GM19193 (cell line): ENCODE measurements around the gene SSBP3.

Experiments used
- POLR2A ChIP-seq: IDR thresholded peaks from 4 replicates; pipeline ENCODE4 v1.6.1; 2011; ENCODE audit not compliant: insufficient read depth, insufficient read length; ENCODE audit errors: extremely low read depth

The SSBP3 gene

DNA sequence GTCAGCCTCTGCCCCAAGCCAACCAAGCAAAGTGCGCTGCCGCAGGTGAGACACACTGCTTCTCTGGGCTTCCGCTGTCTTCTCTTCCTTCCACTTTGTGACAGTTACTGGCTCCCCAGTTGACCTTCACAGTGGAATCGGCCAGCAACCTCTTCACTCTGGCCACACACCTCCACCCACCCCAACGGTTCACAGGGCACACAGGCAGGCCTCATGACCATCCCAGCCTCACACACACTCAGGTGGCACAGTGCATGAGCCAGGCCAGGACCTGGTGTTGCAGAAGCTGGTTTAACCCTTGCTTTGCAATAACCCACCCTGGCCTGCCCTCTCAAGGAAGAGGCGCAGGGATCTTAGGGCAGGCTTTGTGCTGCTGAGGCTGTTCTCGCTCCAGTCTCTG lies 69.2 kb downstream of the SSBP3 start:
- no peak for TF ChIP-seq POLR2A

DNA sequence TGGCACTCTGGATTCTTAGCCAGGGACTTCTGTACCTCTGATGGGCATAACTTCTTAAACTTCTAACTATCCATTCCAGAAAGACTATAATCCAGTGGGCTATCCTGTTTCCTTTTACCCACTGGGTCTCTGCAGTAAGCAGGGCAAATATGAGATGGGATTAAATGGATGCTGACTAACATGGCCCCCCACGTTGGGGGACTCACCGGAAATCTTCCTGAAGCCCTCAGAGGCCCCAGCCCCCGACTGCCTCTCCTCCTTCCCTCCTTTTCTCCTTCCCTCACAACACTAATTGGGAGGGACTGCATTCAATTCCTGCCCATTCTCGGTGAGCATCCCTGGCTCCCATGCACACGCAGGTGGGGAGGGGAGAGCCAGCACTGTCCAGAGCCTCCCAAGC lies 70.1 kb downstream of the SSBP3 start:
- no peak for TF ChIP-seq POLR2A

DNA sequence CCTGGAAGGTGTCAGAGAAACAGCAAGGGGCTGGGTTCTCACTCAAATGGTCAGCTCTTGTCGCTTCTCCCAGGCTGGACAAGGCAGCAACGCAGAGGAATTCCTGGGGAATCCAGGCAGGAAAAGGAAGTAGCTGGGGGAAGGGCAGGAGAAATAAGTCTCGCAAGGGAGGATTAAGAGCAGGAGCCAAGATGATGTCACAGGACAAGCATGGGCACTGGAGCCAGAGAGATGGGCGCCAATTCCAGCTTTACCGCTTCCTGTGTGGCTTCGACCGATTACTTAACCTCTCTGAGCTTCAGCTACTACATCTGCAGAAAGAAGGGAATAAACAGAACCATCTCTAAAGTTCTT lies 70.5 kb downstream of the SSBP3 start:
- TF ChIP-seq POLR2A, result no peak

DNA sequence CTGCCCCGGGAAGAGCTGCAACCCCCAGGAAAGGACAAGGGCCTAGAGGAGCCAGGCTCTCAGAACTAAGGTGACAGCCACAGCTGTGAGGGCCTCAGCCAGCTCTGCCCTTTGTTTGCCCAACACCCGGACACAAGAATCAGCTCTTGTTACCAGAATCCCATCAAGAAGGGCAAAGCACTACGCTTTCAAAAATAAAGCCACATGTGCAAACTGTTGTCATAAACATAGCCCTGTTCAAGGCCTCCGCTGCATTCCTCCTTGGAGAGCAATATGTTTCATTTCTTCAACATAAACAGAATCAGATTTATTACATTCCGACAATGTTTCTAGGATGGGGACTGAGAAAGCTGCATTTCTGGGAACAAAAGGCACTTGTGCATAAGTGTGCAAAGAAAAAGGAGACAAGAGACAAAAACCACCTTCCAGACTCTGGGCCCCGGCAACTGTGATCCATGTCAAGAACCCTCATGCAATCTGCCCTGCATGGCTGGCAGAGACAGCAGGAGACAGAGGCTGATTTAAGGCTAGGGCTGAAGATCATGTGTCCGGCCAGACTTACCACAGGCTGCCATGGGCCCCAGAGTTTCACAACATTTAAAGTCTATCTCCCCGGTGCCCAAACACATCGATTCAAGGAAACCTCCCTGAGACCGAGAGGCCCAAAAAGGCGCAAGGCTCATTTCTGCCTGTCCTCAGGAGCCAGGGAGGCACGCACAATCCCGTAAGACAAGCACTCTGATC lies 71.0 kb downstream of the SSBP3 start:
- TF ChIP-seq POLR2A, result no peak

DNA sequence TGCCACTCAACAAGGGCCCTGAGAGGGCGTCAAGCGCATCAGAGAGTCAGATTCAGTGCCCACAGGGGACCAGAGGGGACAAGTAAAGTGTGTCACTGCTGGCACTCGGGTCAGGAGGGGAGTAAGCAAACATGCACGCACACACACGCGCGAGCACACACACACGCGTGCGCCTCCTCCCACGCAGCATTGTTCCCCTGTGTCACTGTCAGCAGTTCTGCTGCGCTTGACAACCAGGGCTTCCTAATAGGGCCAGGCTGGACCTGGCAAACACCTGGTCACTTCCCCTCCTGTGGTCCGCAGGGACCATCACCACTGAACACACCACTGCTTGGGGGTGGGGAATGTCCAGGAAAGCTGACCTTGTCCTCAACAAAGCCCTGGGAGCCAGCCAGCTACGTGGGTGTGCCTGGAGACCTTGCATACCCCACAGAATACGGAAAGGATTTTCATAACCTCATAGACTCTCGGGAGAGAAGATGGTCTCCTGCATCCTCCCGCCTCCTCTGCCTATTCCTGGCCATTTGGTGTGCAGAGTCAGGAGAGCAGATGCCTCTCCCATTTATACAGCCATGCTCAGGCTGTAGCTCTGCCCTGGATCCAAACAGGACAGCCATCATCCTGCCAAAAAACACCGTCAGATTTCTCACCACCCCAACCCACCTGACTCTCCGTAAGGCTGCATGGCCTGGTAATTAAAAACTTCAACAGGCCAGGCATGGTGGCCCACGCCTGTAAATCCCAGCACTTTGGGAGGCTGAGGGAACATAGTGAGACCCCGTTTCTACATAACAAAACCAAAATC lies 73.2 kb downstream of the SSBP3 start:
- no peak for TF ChIP-seq POLR2A

DNA sequence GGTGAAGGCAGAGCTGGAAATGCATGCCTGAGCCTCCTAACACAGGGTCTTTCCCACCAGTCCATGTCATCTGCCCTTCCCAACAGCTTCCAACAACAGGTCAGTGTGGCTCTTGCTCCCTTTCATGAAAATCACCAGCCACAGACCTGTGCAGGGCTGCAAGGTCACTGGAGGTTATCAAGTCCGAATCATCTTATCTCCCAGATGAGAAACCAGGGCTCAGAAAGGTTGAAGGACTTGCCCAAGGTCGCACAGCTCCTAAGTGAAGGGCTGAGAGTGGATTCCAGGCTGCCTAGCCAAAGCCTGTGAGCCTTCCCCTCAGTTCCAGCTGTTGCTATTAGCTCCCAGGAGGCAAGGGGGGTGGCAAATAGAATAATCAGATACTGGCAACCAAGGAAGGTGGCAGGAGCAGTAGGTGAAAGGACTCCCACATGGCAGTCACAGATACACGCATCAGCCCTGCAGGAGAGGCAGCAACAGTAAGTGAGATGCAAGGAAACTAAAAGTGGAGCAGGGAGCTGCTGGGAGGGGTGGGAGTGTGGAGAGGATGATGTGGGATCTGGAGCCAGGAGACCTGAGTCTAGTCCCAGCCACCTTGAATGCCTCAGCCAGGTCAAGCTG lies 74.2 kb downstream of the SSBP3 start:
- no peak for TF ChIP-seq POLR2A

DNA sequence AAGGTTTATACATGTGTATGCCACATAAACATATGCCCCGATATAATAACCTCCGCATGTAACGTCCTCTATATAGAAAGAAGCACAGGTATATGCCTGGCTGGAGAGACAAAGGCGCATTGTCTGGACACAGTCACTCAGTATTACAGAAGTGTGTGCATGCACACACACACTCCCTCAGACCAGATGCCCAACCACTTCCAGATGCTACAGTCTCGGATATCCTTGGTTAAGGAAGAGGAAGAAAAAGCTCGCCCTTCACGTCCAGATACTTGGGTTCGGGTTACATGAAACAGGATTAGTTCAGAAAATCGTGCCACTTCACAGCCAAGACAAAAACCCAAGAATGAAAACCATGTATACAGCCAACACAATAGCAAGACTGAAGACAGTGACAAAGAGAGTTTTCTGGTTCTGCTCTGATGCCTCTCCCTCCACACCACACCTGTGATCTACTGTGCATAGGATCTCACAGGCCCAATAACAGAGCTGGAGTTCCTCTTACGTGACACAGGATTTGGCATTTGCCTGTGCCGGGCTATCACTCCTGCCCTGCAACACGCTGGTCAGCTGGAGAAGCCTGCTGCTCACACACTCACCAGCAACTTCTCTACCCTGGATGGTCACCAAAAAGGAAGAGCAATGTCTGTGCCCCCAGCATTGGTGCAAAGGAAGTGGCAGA lies 75.0 kb downstream of the SSBP3 start:
- no peak for TF ChIP-seq POLR2A

DNA sequence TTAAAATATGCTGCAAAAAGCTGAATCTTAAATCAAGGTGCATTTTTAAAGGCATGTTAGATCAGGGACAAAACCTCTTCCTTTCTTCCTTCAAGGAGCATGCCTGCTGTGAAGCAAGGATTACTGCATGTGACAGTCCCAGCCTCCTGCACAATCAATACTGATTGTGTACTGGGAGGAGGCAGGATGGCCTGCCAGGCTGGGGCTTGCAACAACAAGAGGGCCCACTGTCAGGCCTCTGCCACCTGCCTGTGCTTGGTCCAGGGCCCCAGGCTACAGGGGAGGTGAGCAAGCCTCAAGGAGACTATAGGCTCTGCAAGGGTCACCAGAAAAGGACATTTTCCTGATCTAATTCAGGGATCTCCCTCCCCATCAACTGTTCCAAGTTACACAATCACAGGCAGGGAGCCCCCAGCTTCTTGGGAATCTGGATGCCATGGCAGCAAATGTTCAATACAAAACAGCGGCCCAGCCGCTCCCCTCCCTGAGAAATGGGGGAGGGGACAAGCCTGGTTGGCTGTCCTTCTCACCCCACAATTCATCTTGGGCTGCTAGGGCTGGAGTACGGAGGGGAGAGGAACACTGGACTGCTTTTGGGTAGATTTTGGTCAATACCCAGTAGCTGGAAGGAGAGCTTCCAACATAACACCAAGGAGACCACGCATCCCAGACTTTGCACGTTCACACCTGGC lies 76.7 kb downstream of the SSBP3 start:
- no peak for TF ChIP-seq POLR2A

DNA sequence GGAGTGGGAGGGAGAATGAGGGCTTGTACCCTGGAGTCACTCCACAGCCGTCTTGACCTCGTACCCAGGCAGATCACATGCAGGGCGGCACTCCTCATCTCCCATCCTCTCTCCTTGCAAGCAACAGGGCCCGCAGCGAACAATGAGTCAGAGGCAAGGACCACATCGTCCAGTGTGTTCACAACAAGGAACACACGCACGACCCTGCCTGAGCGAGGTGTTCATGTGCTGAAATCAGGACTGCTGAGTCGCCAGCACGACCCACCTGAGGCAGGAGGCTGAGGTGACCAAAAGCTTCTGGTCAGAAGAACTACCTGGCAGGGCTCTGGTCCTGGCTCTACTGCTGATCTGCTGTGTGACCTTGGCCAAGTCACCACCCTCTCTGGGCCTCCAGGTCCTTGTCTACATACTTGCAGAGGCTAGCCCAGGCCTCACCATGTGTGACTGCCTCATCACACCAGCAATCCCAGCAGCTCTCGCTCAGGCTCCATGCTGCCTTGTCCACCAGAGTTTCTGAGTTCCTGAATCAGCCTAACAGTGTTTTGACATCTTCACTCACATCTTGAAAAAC lies 78.0 kb downstream of the SSBP3 start:
- no peak for TF ChIP-seq POLR2A

DNA sequence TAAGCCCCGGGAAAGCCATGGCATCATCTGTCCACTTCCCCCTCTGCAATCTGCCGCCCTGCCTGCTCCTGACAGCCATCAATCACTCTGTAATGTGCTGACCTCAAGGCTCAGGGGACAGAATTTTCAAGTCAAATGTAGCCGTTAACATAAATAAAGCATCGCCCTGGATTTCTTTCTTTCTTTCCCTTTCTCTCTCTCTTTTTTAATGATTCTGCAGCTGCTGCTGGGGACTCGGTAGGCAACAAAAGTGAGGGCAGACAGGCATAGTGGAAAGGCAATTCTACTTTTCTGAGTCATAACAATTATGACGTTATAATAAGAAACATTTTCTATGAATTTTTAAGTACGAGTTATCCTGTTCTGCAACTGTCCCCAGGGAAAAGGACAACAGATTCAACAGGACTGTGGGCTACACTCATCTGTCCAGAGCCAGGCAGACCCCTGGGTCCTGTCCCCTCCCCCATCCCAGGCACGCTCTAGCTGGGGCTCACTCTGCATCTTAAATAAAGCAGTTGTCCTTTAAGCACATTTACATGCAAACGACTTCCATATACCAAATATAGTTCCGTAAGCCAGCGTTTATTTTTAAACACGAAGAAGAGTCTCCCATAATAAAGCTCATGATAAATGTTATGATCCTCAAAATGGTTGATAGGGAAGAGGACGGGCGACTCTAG lies 78.7 kb downstream of the SSBP3 start:
- no peak for TF ChIP-seq POLR2A

DNA sequence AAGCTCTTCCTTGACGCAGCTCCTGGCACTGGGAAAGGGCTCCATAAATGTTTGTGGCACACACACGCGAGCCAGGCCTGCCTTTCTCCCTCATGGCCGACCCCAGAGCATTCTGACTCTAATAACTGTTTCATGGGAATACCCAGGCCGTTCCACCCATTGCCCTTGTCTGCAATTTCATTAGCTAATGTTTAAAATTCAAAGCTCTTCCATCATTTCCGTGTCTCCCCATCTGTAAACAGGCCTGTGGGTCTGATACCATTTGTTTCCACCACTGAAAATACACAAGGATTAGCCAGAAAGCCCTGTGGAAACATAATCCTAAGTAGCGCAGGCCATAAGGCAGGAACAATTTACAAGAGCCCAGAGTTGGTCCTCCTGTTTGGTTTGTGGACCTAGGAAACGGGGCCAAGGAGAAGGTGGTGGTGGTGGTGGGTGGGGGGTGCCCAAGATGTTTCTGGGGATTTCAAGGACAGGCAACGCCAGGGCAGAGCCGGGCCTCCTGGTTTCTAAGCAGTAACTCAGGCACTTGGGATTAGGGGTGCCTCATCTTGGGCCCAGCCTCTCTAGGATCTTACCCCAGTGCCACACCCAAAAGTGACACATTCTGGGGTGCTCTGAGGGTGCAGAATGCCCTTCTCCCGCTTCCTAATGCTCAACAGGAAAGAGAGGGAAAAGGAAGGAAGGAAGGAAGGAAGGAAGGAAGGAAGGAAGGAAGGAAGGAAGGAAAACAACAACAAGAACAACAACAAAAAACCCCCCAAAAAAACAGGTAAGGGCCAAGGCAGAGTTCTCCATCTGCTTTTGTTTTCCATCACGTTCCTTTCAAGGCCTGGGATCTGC lies 79.4 kb downstream of the SSBP3 start:
- no peak for TF ChIP-seq POLR2A

DNA sequence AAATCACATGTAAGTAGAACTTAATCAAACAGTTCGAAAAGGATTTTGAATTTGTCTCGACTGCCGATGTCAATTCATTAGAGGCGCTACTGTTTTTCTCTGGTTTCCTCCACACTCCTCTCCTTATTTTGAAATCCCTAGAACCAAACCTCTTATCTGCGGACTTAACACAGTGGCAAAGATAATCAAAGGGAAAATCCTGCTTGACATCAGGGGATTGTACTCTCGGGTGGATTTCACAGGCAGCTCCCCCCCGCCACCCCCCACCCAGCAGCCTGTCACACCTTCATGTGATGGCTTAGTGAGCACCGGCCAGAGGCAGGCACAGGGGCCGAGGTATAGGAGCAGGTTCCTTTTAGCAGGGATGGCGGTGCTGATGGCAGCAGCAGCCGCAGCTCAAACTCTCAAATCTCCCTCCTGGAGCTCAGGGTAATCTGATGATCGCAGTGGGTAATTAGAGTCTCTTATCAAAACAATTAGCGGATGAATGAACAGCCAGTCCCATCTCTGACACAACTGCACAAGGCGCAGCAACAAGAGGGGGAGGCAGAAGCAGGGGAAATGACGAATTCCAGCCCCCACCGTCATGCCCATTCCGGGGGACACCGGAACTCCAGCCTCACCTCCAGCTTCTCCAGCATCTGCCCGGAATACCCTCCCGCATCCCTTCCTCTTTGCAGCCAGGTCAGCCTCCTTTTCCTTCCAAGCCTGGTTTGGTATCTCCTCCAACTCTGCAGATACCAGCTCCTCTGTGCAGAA lies 80.3 kb downstream of the SSBP3 start:
- no peak for TF ChIP-seq POLR2A

DNA sequence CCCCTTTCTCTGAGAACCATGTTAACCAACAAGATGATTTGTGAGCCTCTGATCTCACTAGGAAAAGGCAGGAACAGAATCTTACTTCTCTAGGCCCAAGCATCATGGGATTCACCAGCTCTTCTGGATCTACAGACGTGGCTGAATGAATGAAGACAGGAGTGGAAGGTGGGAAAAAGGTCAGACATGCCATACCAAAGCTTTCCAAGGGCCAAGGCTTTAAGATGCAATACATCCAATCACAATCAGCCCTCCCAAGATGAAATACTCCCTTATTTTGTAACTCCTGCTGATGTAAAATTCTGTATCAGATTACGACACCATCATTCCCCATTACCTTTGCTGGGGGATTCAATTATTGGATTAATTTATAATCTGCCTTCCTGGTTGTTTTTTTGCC lies 80.9 kb downstream of the SSBP3 start:
- TF ChIP-seq POLR2A, result no peak
